Body of pancreas (tissue), 4 donors: ENCODE data around the gene GLI3. TPM values are rescaled to one million over a fixed set of nuclear protein-coding genes. Genes with fewer than 3 reads are reported as not detected.

Experiments used
- ATAC-seq: fragments of 150-250 bp; one replicate; pipeline ENCODE4 v1.9.1; 2016
- DNase-seq, 4 donors: peaks; one replicate each; pipeline ENCODE4 v3.0.0-alpha.2; 2019
- H3K27ac ChIP-seq, 4 donors: fragments of 200-600 bp; sonication (generic); 1 replicate in 3 of 4; 2 replicates in 1 of 4; pipeline versions ENCODE4 v1.5.1 to v1.6.1; 2016 to 2019; ENCODE audit warnings: mild to moderate bottlenecking in 1 of 4, mixed read lengths in 1 of 4, moderate library complexity in 1 of 4
- H3K27me3 ChIP-seq, 2 donors: fragments of 200-600 bp; sonication (generic); one replicate each; pipeline ENCODE4 v1.6.0; 2016; ENCODE audit warnings: mild to moderate bottlenecking in 1 of 2
- H3K36me3 ChIP-seq, 2 donors: fragments of 200-600 bp; sonication (generic); replicated peaks in 1 of 2; 2 replicates each; pipeline ENCODE4 v1.5.1; 2016; ENCODE audit warnings: low read depth in 2 of 2; ENCODE audit not compliant: insufficient read depth in 1 of 2
- H3K4me1 ChIP-seq: fragments of 200-600 bp; sonication (generic); one replicate; pipeline ENCODE4 v1.6.0; 2016
- H3K4me3 ChIP-seq, 2 donors: fragments of 200-600 bp; sonication (generic); 1 replicate in 1 of 2; 2 replicates in 1 of 2; pipeline ENCODE4 v1.5.1; 2016 to 2019
- H3K9me3 ChIP-seq, 3 donors: fragments of 200-600 bp; sonication (generic); 1 replicate in 2 of 3; 2 replicates in 1 of 3; pipeline ENCODE4 v1.5.1; 2016
- CTCF ChIP-seq, 7 experiments: fragments of 450-650 bp in 4 of 7; fragments of 200-600 bp in 3 of 7; sonication (generic) in 3 of 7; IDR thresholded peaks; one replicate each; pipeline ENCODE4 v1.5.1; 2016 to 2019; ENCODE audit warnings: antibody characterized with exemption in 7 of 7
- POLR2A ChIP-seq, 3 donors: fragments of 450-650 bp; IDR thresholded peaks; one replicate each; pipeline ENCODE4 v1.6.1; 2016; ENCODE audit warnings: antibody characterized with exemption in 3 of 3, mild to moderate bottlenecking in 2 of 3
- WGBS, 2 donors: methylation state at CpG; one replicate each; pipeline ENCODE4 v1.1.5; 2017; 5-methylcytosine and 5-hydroxymethylcytosine counted together
- intact Hi-C: fragments of 100-400 bp; cut with DNase I; formaldehyde crosslinking; loops from one replicate; pipeline ENCODE4 v1.15.1; 2023
- total RNA-seq, 2 donors: library from RNA; depleted of rRNA; stranded (reverse); fragments of >200 nt; gene quantifications; one replicate each; pipeline ENCODE4 v1.1.0, GENCODE V29; 2016

Gene GLI3
- total RNA-seq, 2 donors from 2014 or later = 1.0 to 2.0 TPM

- 58 to 65% methylated on average over 5 of the region's 5 CpGs for WGBS, 2 donors
- no peaks in the 10 kb centered on the region for H3K27me3 ChIP-seq
- DNase-seq = no peak
- no peaks in the 10 kb centered on the region for H3K9me3 ChIP-seq
- TF ChIP-seq POLR2A (IDR thresholded peaks at IDR 0.05) (no peak), CTCF (IDR thresholded peaks at IDR 0.05) (no peak)
- H3K27ac ChIP-seq = no peak overlapping the region
- H3K36me3 ChIP-seq = no peaks in the 10 kb centered on the region
- H3K4me1 ChIP-seq = no peaks in the 10 kb centered on the region
- ATAC-seq = no peak
- no peak overlapping the region for H3K4me3 ChIP-seq
- intact Hi-C loops = no loop called here
Measured at GRCh38 chr7:42247301-42247700, 10.3 kb upstream of the GLI3 start.

GRCh38 chr7:42244828-42245227, 7.8 kb upstream of the GLI3 start:
- no peaks in the 10 kb centered on the region for H3K4me1 ChIP-seq
- TF ChIP-seq CTCF (IDR thresholded peaks at IDR 0.05) (no peak), POLR2A (IDR thresholded peaks at IDR 0.05) (no peak)
- DNase-seq (no peak), ATAC-seq (no peak)
- 59 to 89% methylated on average over 2 of the region's 2 CpGs for WGBS, 2 donors
- no peaks in the 10 kb centered on the region for H3K27me3 ChIP-seq
- no peak overlapping the region for H3K4me3 ChIP-seq
- H3K27ac ChIP-seq = no peak overlapping the region
- no peaks in the 10 kb centered on the region for H3K36me3 ChIP-seq
- intact Hi-C loops = no loop called here
- no peaks in the 10 kb centered on the region for H3K9me3 ChIP-seq

- ATAC-seq (no peak), DNase-seq (no peak)
- WGBS, 2 donors = 49 to 61% methylated on average over 3 of the region's 3 CpGs
- H3K27ac ChIP-seq = no peak overlapping the region
- H3K4me3 ChIP-seq = no peak overlapping the region
- TF ChIP-seq CTCF (IDR thresholded peaks at IDR 0.05) = no peak
- TF ChIP-seq POLR2A (IDR thresholded peaks at IDR 0.05) = no peak
- no peaks in the 10 kb centered on the region for H3K27me3 ChIP-seq
- H3K9me3 ChIP-seq = no peaks in the 10 kb centered on the region
- no peaks in the 10 kb centered on the region for H3K4me1 ChIP-seq
- H3K36me3 ChIP-seq = no peaks in the 10 kb centered on the region
- intact Hi-C loops = no loop called here
Measured at GRCh38 chr7:42242381-42242780, 5.4 kb upstream of the GLI3 start.

GRCh38 chr7:42241424-42241823, 4.4 kb upstream of the GLI3 start:
- intact Hi-C loops = no loop called here
- H3K27ac ChIP-seq = no peak overlapping the region
- DNase-seq (no peak), ATAC-seq (no peak)
- H3K27me3 ChIP-seq = no peaks in the 10 kb centered on the region
- H3K4me1 ChIP-seq = no peaks in the 10 kb centered on the region
- no peak for TF ChIP-seq CTCF (IDR thresholded peaks at IDR 0.05)
- no peak for TF ChIP-seq POLR2A (IDR thresholded peaks at IDR 0.05)
- no peak overlapping the region for H3K4me3 ChIP-seq
- no peaks in the 10 kb centered on the region for H3K9me3 ChIP-seq
- WGBS, 2 donors = 58 to 68% methylated on average over 6 of the region's 6 CpGs
- H3K36me3 ChIP-seq = no peaks in the 10 kb centered on the region

- H3K4me3 ChIP-seq = no peak overlapping the region
- 8 to 26% methylated on average over 2 of the region's 2 CpGs for WGBS, 2 donors
- H3K27ac ChIP-seq = no peak overlapping the region
- intact Hi-C loops = no loop called here
- peaks cover 7% of the 10 kb centered on the region for H3K4me1 ChIP-seq
- H3K9me3 ChIP-seq = no peaks in the 10 kb centered on the region
- ATAC-seq (no peak), DNase-seq (no peak)
- TF ChIP-seq CTCF (IDR thresholded peaks at IDR 0.05) (no peak), POLR2A (IDR thresholded peaks at IDR 0.05) (no peak)
- H3K27me3 ChIP-seq = peaks cover 0 to 5% of the 10 kb centered on the region in 2 donors
- H3K36me3 ChIP-seq = no peaks in the 10 kb centered on the region
Measured at GRCh38 chr7:42240416-42240815, 3.4 kb upstream of the GLI3 start.
